NCI-H1092 treated with DMSO at 0.1 percent for 48 hours (cell line): ENCODE results near the gene HSDL2.

Experiments
- DNase-seq: peaks from one replicate; lab custom pipeline; 2025; lab: John Stamatoyannopoulos, UW

The HSDL2 gene

GRCh38 chr9:112446526-112446925 lies 66.6 kb downstream of the HSDL2 start:
- DNase-seq: no peak

- no peak for DNase-seq
Observed at GRCh38 chr9:112447283-112447761, 67.4 kb downstream of the HSDL2 start.

- no peak for DNase-seq
Observed at GRCh38 chr9:112462855-112463254, 82.9 kb downstream of the HSDL2 start.

- no peak for DNase-seq
Observed at GRCh38 chr9:112465352-112465751, 85.4 kb downstream of the HSDL2 start.

- DNase-seq: no peak
Observed at GRCh38 chr9:112472996-112473395, 93.1 kb downstream of the HSDL2 start.

- DNase-seq: no peak
Observed at GRCh38 chr9:112473986-112474385, 94.1 kb downstream of the HSDL2 start.

GRCh38 chr9:112475318-112475717 lies 95.4 kb downstream of the HSDL2 start:
- DNase-seq: no peak

- DNase-seq: no peak
Observed at GRCh38 chr9:112477330-112477729, 97.4 kb downstream of the HSDL2 start.

GRCh38 chr9:112479221-112479620 lies 99.3 kb downstream of the HSDL2 start:
- DNase-seq: no peak

GRCh38 chr9:112484607-112485006 lies 104.7 kb downstream of the HSDL2 start:
- no peak for DNase-seq

- no peak for DNase-seq
Observed at GRCh38 chr9:112485574-112485973, 105.7 kb downstream of the HSDL2 start.

GRCh38 chr9:112486221-112487007 lies 106.5 kb downstream of the HSDL2 start, which contains the start of gene KIAA1958:
Gene KIAA1958, plus strand, starts transcription at chr9:112486827. Its CDS starts 87,254 bp downstream, at chr9:112574081.
- DNase-seq: peak; percentile 75

GRCh38 chr9:112487008-112487798 lies 107.3 kb downstream of the HSDL2 start:
- peak; percentile 39 for DNase-seq

- no peak for DNase-seq
Observed at GRCh38 chr9:112487799-112488340, 108.0 kb downstream of the HSDL2 start.

- no peak for DNase-seq
Observed at GRCh38 chr9:112489039-112489546, 109.2 kb downstream of the HSDL2 start.

GRCh38 chr9:112489876-112490666 lies 110.2 kb downstream of the HSDL2 start:
- no peak for DNase-seq

- no peak for DNase-seq
Observed at GRCh38 chr9:112493393-112494137, 113.7 kb downstream of the HSDL2 start.

- no peak for DNase-seq
Observed at GRCh38 chr9:112494153-112494552, 114.2 kb downstream of the HSDL2 start.

GRCh38 chr9:112495614-112496013 lies 115.7 kb downstream of the HSDL2 start:
- no peak for DNase-seq

GRCh38 chr9:112496074-112496722 lies 116.3 kb downstream of the HSDL2 start:
- DNase-seq: no peak
